ENCODE measurements around the gene CFL1. TPM values are rescaled to one million over a fixed set of nuclear protein-coding genes. Genes with fewer than 3 reads are reported as not detected.

Gene CFL1
- total and polyA plus RNA-seq, 2 of the 4 experiments (the other 2 are of a cell fraction) = 960 to 2,231 TPM

- H3K4me3 ChIP-seq (ENCODE audit: insufficient read depth, low read depth, low read length) = no peak overlapping the region
- H3K9ac ChIP-seq (ENCODE audit: low read depth, low read length) = no peak overlapping the region
- H3K9me1 ChIP-seq (ENCODE audit: insufficient read depth, low read length) = peaks cover 29% of the 10 kb centered on the region
- dilution Hi-C loops (cut with HindIII; ENCODE audit: low sequenced_read_pairs, unreplicated experiment) (no loop called here), in situ Hi-C loops (cut with MboI; ENCODE audit: low sequenced_read_pairs) (no loop called here), intact Hi-C loops (cut with micrococcal nuclease) (no loop called here)
- no peak overlapping the region for H3K14ac ChIP-seq (replicated peaks; ENCODE audit: low read depth, low read length)
- peaks cover 70% of the 10 kb centered on the region for H4K20me1 ChIP-seq (ENCODE audit: insufficient read depth, low read length)
- H3K56ac ChIP-seq (ENCODE audit: extremely low read depth, insufficient read depth, low read length) = no peak overlapping the region
- TF ChIP-seq CTCF (conservative IDR thresholded peaks at IDR 0.05; ENCODE audit: low read depth, low read length) (no peak), POLR2A (IDR thresholded peaks at IDR 0.05; ENCODE audit: low read depth, low read length) (0 out of 2 replicates have a peak, but pooled peaks have one; percentile 5)
- H2AFZ ChIP-seq (replicated peaks; ENCODE audit: low read length, poor library complexity) = peak overlapping the region; percentile 28
- H2BK120ac ChIP-seq (ENCODE audit: low read depth, low read length) = no peak overlapping the region
- H3K9me3 ChIP-seq (ENCODE audit: control insufficient read depth, insufficient read depth, low read length) = no peaks in the 10 kb centered on the region
- H3K4me2 ChIP-seq (ENCODE audit: low read depth, low read length) = no peak overlapping the region
- no peaks in the 10 kb centered on the region for H3K27me3 ChIP-seq (ENCODE audit: control insufficient read depth, insufficient read depth, low read length)
- H3K23ac ChIP-seq (ENCODE audit: low read depth, low read length) = no peak overlapping the region
- peaks cover 59% of the 10 kb centered on the region for H3K36me3 ChIP-seq (ENCODE audit: control insufficient read depth, insufficient read depth, low read length)
- 89% methylated on average over 3 of the region's 10 CpGs; no CpG with 5 or more reads in 1 of the 2 experiments for WGBS, 2 experiments (ENCODE audit: extremely low coverage in 2 of 2, insufficient read length in 1 of 2)
- no peak overlapping the region for H2BK5ac ChIP-seq (ENCODE audit: low read depth, low read length, poor library complexity, severe bottlenecking)
- no peak overlapping the region for H3K4ac ChIP-seq (ENCODE audit: low read depth, low read length)
- H3K79me1 ChIP-seq (ENCODE audit: low read depth in 1 of 2, low read length in 2 of 2) = peaks cover 20 to 55% of the 10 kb centered on the region in 2 experiments
- ATAC-seq (ENCODE audit: low read depth) = peak; percentile 1; the same call in 1 of the 2 replicates
- ChIA-PET POLR2A (ENCODE audit: unreplicated experiment) (interaction anchor here (0.5 to 1.0 kb wide), 2 partner anchors 139 to 327 kb away, joined by 3 to 4 read pairs; partner anchors contain the start of gene SCYL1), CTCF (interaction anchor here (0.7 to 1.1 kb wide), 2 partner anchors 15 to 34 kb away, joined by 3 read pairs; no protein-coding TSS in a partner anchor)
- H3K4me1 ChIP-seq (ENCODE audit: control insufficient read depth, insufficient read depth, low read length) = peaks cover 4% of the 10 kb centered on the region
- no peak overlapping the region for H4K5ac ChIP-seq (ENCODE audit: low read depth, low read length)
- H2BK15ac ChIP-seq (ENCODE audit: low read depth, low read length) = no peak overlapping the region
- H3K27ac ChIP-seq (ENCODE audit: insufficient read depth, low read length) = no peak overlapping the region
- no peak overlapping the region for H3K18ac ChIP-seq (ENCODE audit: low read depth, low read length)
- no peak overlapping the region for H4K8ac ChIP-seq (ENCODE audit: low read depth in 2 of 2, low read length in 2 of 2)
- peak overlapping the region; percentile 7 for H2AK9ac ChIP-seq (replicated peaks; ENCODE audit: low read depth, low read length, poor library complexity)
- H4K91ac ChIP-seq (ENCODE audit: insufficient read depth, low read depth, low read length) = no peak overlapping the region
- no TSS peak for BruUV-seq (replicated peaks)
- H2AK5ac ChIP-seq (ENCODE audit: low read depth, low read length) = no peak overlapping the region
- H2BK20ac ChIP-seq (ENCODE audit: low read depth, low read length) = no peak overlapping the region
- DNase-seq = no peak
Measured at GRCh38 chr11:65851811-65852507, 6.0 kb downstream of the CFL1 start.
